ENCODE measurements around the gene MEMO1.
"Not testable (repeated sequence)": the region's sequence is repeated elsewhere in the genome, so short reads cannot be mapped to it uniquely, and the experiment has no call there.

The MEMO1 gene

GRCh38 chr2:31998731-31999383 lies 12.0 kb downstream of the MEMO1 start:
- DNase-seq (ENCODE audit: low spot score), result no peak

GRCh38 chr2:31997653-31998052 lies 13.2 kb downstream of the MEMO1 start:
- no peak for DNase-seq (ENCODE audit: low spot score)

GRCh38 chr2:31996571-31997150 lies 14.1 kb downstream of the MEMO1 start:
- no peak for DNase-seq (ENCODE audit: low spot score)

GRCh38 chr2:31992934-31993333 lies 17.9 kb downstream of the MEMO1 start:
- no peak for DNase-seq (ENCODE audit: low spot score)

GRCh38 chr2:31992025-31992579 lies 18.7 kb downstream of the MEMO1 start:
- DNase-seq (ENCODE audit: low spot score), result no peak

GRCh38 chr2:31989946-31990345 lies 20.9 kb downstream of the MEMO1 start:
- DNase-seq (ENCODE audit: low spot score), result no peak

GRCh38 chr2:31987454-31988220 lies 23.2 kb downstream of the MEMO1 start:
- DNase-seq (ENCODE audit: low spot score), result no peak

- DNase-seq (ENCODE audit: low spot score), result no peak
These were observed 23.9 kb downstream of the MEMO1 start for GRCh38 chr2:31986906-31987305.

GRCh38 chr2:31983762-31984467 lies 26.9 kb downstream of the MEMO1 start:
- DNase-seq (ENCODE audit: low spot score), result no peak

- no peak for DNase-seq (ENCODE audit: low spot score)
These were observed 30.0 kb downstream of the MEMO1 start for GRCh38 chr2:31980674-31981356.

GRCh38 chr2:31979956-31980355 lies 30.9 kb downstream of the MEMO1 start:
- DNase-seq (ENCODE audit: low spot score), result no peak

- DNase-seq (ENCODE audit: low spot score), result no peak
These were observed 31.8 kb downstream of the MEMO1 start for GRCh38 chr2:31979018-31979417.

- DNase-seq (ENCODE audit: low spot score), result no peak
These were observed 32.4 kb downstream of the MEMO1 start for GRCh38 chr2:31978436-31978835.

GRCh38 chr2:31973665-31974064 lies 37.1 kb downstream of the MEMO1 start:
- DNase-seq (ENCODE audit: low spot score), result no peak

- DNase-seq (ENCODE audit: low spot score), result no peak
These were observed 38.7 kb downstream of the MEMO1 start for GRCh38 chr2:31972059-31972458.

- no peak for DNase-seq (ENCODE audit: low spot score)
These were observed 41.6 kb downstream of the MEMO1 start for GRCh38 chr2:31969178-31969577.

GRCh38 chr2:31967790-31968189 lies 43.0 kb downstream of the MEMO1 start:
- no peak for DNase-seq (ENCODE audit: low spot score)

GRCh38 chr2:31966402-31966801 lies 44.4 kb downstream of the MEMO1 start:
- DNase-seq (ENCODE audit: low spot score), result not testable (repeated sequence)

GRCh38 chr2:31965094-31965493 lies 45.7 kb downstream of the MEMO1 start:
- DNase-seq (ENCODE audit: low spot score), result no peak

- DNase-seq (ENCODE audit: low spot score), result no peak
These were observed 47.9 kb downstream of the MEMO1 start for GRCh38 chr2:31962757-31963361.

GRCh38 chr2:31958140-31958717 lies 52.6 kb downstream of the MEMO1 start:
- no peak for DNase-seq (ENCODE audit: low spot score)

Data from ecto neural progenitor cell (in vitro differentiated cells).